HG03045 (cell line): ENCODE data around the gene TNRC18.
"Not testable (repeated sequence)": the region's sequence is repeated elsewhere in the genome, so short reads cannot be mapped to it uniquely, and the experiment has no call there.

ENCODE experiments used
- ATAC-seq: cut with Tn5 transposase; IDR thresholded peaks from one replicate; pipeline ENCODE4 v1.9.1; 2021; ENCODE audit warnings: mild to moderate bottlenecking, moderate library complexity; ENCODE audit not compliant: unreplicated experiment

The TNRC18 gene

GRCh38 chr7:5350600-5351385 is 72.8 kb downstream of the TNRC18 start:
- ATAC-seq, result no peak

- ATAC-seq, result no peak
Observed at GRCh38 chr7:5350174-5350463, 73.5 kb downstream of the TNRC18 start.

GRCh38 chr7:5349437-5350173 is 74.0 kb downstream of the TNRC18 start:
- no peak for ATAC-seq

- ATAC-seq, result no peak
Observed at GRCh38 chr7:5349005-5349380, 74.6 kb downstream of the TNRC18 start.

- ATAC-seq, result no peak
Observed at GRCh38 chr7:5348134-5349004, 75.3 kb downstream of the TNRC18 start.

- no peak for ATAC-seq
Observed at GRCh38 chr7:5345671-5346070, 78.0 kb downstream of the TNRC18 start.

GRCh38 chr7:5345171-5345570 is 78.5 kb downstream of the TNRC18 start:
- no peak for ATAC-seq

GRCh38 chr7:5344342-5344741 is 79.3 kb downstream of the TNRC18 start:
- ATAC-seq, result no peak

GRCh38 chr7:5343884-5344283 is 79.8 kb downstream of the TNRC18 start:
- ATAC-seq, result no peak

- ATAC-seq, result no peak
Observed at GRCh38 chr7:5342631-5343030, 81.0 kb downstream of the TNRC18 start.

- no peak for ATAC-seq
Observed at GRCh38 chr7:5339955-5340354, 83.7 kb downstream of the TNRC18 start.

- no peak for ATAC-seq
Observed at GRCh38 chr7:5337047-5337446, 86.6 kb downstream of the TNRC18 start.

GRCh38 chr7:5334671-5335070 is 89.0 kb downstream of the TNRC18 start:
- no peak for ATAC-seq

- no peak for ATAC-seq
Observed at GRCh38 chr7:5333121-5334045, 90.3 kb downstream of the TNRC18 start.

GRCh38 chr7:5332579-5332978 is 91.1 kb downstream of the TNRC18 start:
- no peak for ATAC-seq

- ATAC-seq, result no peak
Observed at GRCh38 chr7:5330288-5330687, 93.3 kb downstream of the TNRC18 start.

- no peak for ATAC-seq
Observed at GRCh38 chr7:5324961-5325360, 98.7 kb downstream of the TNRC18 start.

GRCh38 chr7:5323800-5324781 is 99.5 kb downstream of the TNRC18 start:
- ATAC-seq, result not testable (repeated sequence)

GRCh38 chr7:5322621-5323410 is 100.8 kb downstream of the TNRC18 start:
- ATAC-seq, result no peak
